ENCODE results near the gene DSTYK. TPM values are rescaled to one million over a fixed set of nuclear protein-coding genes. Genes with fewer than 3 reads are reported as not detected.

The DSTYK gene
- total RNA-seq, 1 donor from 2014 or later = 9.6 TPM

GRCh38 chr1:205171369-205171768, 40.1 kb downstream of the DSTYK start:
- peaks cover 58% of the 10 kb centered on the region for H3K36me3 Mint-ChIP-seq (ENCODE audit: low read depth)
- no peaks in the 10 kb centered on the region for H3K27me3 Mint-ChIP-seq
- no peak for DNase-seq
- ChIA-PET POLR2A (interaction anchor here (0.7 kb wide), 1 partner anchor 25 kb away, joined by 3 read pairs; no protein-coding TSS in a partner anchor), CTCF (no interaction called here)
- no peak for TF ChIP-seq CTCF (IDR thresholded peaks at IDR 0.05)
- no peak overlapping the region for H3K27ac Mint-ChIP-seq
- intact Hi-C loops (cut with micrococcal nuclease) = no loop called here
- no peaks in the 10 kb centered on the region for H3K9me3 Mint-ChIP-seq
- no peak for ATAC-seq (ENCODE audit: low read depth)
- H3K4me1 Mint-ChIP-seq = no peaks in the 10 kb centered on the region
- no peak overlapping the region for H3K4me3 Mint-ChIP-seq

DNA sequence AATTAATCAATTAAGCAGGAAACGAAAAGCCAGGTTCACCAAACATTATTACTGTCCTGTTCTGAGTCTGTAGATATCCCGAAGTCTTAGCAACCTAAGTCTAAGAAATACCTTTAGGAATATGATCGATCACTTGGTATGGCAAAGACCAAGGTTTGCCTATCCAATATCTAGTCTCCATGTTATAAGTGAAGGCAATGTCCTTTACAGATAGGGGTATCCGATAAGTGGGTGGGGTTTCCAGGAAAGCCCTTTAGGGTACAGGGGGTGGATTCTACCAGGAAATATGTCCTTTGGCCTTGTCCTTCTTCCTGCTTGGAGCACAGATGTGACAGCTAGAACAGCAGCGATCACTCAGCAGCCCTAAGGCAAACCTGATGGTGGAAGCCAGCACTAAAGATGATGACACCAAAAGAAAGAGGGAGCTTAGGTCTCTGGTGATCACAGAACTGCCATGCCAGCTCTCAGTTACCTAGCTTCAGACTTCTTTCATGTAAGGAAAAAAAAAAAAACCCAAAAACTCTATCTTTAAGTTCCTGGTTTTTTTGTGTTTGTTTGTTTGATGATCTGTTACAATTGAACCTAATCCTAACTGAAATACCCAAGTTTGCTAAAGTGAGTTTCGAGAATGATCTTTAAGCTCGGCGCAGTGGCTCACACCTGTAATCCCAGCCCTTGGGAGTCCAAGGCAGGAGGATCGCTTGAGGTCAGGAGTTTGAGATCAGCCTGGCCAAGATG, 40.8 kb downstream of the DSTYK start:
- intact Hi-C loops (cut with micrococcal nuclease) = no loop called here
- no peak for TF ChIP-seq CTCF (IDR thresholded peaks at IDR 0.05)
- H3K4me1 Mint-ChIP-seq = no peaks in the 10 kb centered on the region
- H3K36me3 Mint-ChIP-seq (ENCODE audit: low read depth) = peaks cover 57% of the 10 kb centered on the region
- no peaks in the 10 kb centered on the region for H3K27me3 Mint-ChIP-seq
- no peak for ATAC-seq (ENCODE audit: low read depth)
- H3K9me3 Mint-ChIP-seq = no peaks in the 10 kb centered on the region
- H3K27ac Mint-ChIP-seq = no peak overlapping the region
- no peak overlapping the region for H3K4me3 Mint-ChIP-seq
- no peak for DNase-seq
- ChIA-PET CTCF (no interaction called here), POLR2A (interaction anchor here (0.7 kb wide), 1 partner anchor 26 kb away, joined by 3 read pairs; no protein-coding TSS in a partner anchor)

GRCh38 chr1:205169248-205169647, 42.3 kb downstream of the DSTYK start:
- no peak overlapping the region for H3K4me3 Mint-ChIP-seq
- intact Hi-C loops (cut with micrococcal nuclease) = no loop called here

DNA sequence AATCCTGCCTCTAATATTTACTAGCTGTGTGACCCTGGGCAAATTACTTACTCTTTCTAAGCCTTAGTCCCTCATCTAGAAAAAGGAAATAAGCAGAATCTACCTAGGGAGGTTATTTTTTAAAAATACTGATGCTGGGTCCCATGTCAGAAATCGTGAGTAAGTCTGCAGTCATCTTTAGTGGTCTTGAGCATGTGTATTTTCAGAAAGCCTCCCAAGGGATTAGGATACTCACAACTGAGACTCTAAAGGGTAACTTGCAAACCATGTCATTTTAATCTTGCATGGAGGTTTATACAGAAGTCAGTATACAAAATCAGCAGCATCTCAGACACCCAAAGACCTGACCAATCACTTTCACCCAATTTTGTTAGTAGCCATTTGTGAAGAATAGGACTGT, 43.2 kb downstream of the DSTYK start:
- Mint-ChIP-seq H3K27ac (no peak overlapping the region), H3K9me3 (no peaks in the 10 kb centered on the region), H3K4me1 (no peaks in the 10 kb centered on the region), H3K27me3 (no peaks in the 10 kb centered on the region), H3K36me3 (ENCODE audit: low read depth) (peaks cover 70% of the 10 kb centered on the region), H3K4me3 (no peak overlapping the region)
- no peak for TF ChIP-seq CTCF (IDR thresholded peaks at IDR 0.05)
- ATAC-seq (ENCODE audit: low read depth) = no peak
- CTCF ChIA-PET = interaction anchor here (1.2 kb wide), 1 partner anchor 27 kb away, joined by 4 read pairs; no protein-coding TSS in a partner anchor
- POLR2A ChIA-PET = no interaction called here
- DNase-seq = no peak
- intact Hi-C loops (cut with micrococcal nuclease) = no loop called here

More at GRCh38 chr1:205169248-205169647, 42.3 kb downstream of the DSTYK start:
- no peaks in the 10 kb centered on the region for H3K27me3 Mint-ChIP-seq
- no peak for TF ChIP-seq CTCF (IDR thresholded peaks at IDR 0.05)
- POLR2A ChIA-PET = no interaction called here
- peaks cover 62% of the 10 kb centered on the region for H3K36me3 Mint-ChIP-seq (ENCODE audit: low read depth)
- no peak for ATAC-seq (ENCODE audit: low read depth)
- H3K27ac Mint-ChIP-seq = no peak overlapping the region
- H3K4me1 Mint-ChIP-seq = no peaks in the 10 kb centered on the region
- CTCF ChIA-PET = interaction anchor here (1.2 kb wide), 1 partner anchor 28 kb away, joined by 4 read pairs; no protein-coding TSS in a partner anchor
- no peaks in the 10 kb centered on the region for H3K9me3 Mint-ChIP-seq
- no peak for DNase-seq

DNA sequence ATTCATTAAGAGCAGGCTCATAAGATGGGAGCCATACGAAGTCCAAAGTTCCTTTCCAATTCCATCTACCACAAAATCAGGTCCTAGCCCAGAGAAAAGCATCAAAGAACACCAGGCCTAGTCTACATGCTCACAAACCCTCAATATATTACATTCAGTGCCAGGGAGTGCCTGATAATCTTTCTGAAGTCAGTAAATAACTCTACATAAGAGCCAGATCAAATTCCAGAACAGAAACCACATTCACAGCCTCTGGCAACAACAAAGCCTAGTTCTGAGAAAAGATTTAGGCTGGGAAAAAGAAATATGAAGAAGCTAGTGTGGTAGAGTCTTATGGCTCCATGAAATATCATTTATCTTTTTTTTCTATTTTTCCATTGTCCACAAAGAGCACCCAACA, 49.2 kb downstream of the DSTYK start:
- H3K27me3 Mint-ChIP-seq = no peaks in the 10 kb centered on the region
- ATAC-seq (ENCODE audit: low read depth) (no peak), DNase-seq (no peak)
- TF ChIP-seq CTCF (IDR thresholded peaks at IDR 0.05) = no peak
- intact Hi-C loops (cut with micrococcal nuclease) = no loop called here
- H3K9me3 Mint-ChIP-seq = peaks cover 2% of the 10 kb centered on the region
- ChIA-PET POLR2A (no interaction called here), CTCF (no interaction called here)
- peaks cover 85% of the 10 kb centered on the region for H3K36me3 Mint-ChIP-seq (ENCODE audit: low read depth)
- H3K27ac Mint-ChIP-seq = no peak overlapping the region
- H3K4me3 Mint-ChIP-seq = no peak overlapping the region
- no peaks in the 10 kb centered on the region for H3K4me1 Mint-ChIP-seq
